ENCODE data around the gene CCDC157.

CCDC157 gene

GRCh38 chr22:30416837-30417236 lies 60.0 kb downstream of the CCDC157 start:
- DNase-seq = no peak

- DNase-seq = peak in 1 of 2 experiments; percentile 22
Observed at GRCh38 chr22:30420347-30421125, 63.7 kb downstream of the CCDC157 start.

- peak in 1 of 2 experiments; percentile 21 for DNase-seq
Observed at GRCh38 chr22:30421695-30422480, 65.1 kb downstream of the CCDC157 start.

- peak; percentile 59 to 71 for DNase-seq
Observed at GRCh38 chr22:30422481-30423300, 65.9 kb downstream of the CCDC157 start.

DNA sequence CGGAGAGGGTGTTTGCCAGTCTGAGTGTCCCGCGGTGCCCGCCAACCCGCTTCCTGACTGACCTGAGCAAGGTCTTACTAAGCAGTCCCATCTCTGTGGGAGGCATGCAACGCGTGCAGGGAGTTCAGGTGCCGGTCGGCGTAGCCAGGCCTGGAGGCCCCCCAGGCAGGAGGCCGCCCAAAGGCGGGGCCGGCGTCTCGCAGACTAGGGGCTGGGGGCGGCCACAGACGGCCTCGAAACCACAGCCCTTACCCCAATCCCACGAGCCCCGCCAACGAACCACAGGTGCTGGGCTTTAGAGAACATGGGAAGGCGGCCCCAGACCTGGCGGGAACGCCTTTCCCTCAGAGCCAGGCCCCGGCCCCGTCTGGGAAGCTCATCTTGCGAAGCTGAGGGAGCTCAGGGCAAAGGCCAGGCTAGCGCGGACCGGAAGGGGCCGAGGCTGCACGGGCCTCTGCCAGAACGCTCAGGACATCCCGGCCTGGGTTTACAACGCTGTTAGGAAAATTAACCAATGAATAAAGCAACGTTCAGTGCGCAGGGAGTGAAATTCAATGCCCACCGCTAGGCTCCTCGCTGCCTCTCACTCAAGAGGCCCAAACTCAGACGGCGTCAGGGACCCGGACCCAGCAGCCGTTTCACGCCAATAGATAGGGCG lies 66.6 kb downstream of the CCDC157 start:
- DNase-seq = peak; percentile 76 to 82

- peak; percentile 98 to 99 for DNase-seq
Observed at GRCh38 chr22:30423959-30424533, 67.2 kb downstream of the CCDC157 start.

DNA sequence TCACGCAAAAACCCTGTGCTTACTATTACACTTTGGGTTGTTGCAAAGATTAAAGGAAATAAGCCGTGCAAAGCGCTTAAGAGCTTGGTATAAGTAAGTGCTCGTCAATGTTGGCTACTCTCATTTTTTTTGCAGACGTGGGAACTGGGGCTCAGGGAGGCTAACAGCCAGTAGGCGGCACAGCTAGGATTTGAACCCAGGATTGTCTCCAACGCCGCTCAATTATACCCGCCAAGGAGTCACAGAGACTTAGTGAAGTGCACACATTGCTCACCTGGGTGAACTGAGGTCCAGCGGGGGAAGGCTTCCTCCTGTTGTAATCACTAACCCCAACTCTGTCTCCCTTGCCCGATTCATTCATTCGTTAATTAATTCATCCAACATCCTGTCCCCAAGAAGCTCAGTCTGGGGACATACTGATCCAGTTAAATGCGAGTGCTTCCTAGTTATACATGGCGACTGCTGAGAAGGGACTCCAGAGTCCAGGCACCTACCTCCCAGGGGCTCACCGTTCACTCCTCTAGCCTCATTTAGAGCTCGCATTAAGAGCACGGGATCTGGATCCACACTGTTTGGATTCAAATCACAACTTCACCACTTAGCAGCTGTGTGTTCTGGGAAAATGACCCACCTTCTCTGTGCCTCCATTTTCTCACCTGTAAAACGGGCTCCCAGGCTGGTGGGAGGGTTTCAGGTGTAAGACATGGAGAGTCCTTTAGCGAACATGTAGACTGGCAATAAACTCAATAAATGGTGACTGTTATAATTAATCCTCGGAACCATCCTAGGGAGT lies 67.9 kb downstream of the CCDC157 start:
- DNase-seq = peak in 1 of 2 experiments; percentile 46

- no peak for DNase-seq
Observed at GRCh38 chr22:30425327-30425615, 68.5 kb downstream of the CCDC157 start.

DNA sequence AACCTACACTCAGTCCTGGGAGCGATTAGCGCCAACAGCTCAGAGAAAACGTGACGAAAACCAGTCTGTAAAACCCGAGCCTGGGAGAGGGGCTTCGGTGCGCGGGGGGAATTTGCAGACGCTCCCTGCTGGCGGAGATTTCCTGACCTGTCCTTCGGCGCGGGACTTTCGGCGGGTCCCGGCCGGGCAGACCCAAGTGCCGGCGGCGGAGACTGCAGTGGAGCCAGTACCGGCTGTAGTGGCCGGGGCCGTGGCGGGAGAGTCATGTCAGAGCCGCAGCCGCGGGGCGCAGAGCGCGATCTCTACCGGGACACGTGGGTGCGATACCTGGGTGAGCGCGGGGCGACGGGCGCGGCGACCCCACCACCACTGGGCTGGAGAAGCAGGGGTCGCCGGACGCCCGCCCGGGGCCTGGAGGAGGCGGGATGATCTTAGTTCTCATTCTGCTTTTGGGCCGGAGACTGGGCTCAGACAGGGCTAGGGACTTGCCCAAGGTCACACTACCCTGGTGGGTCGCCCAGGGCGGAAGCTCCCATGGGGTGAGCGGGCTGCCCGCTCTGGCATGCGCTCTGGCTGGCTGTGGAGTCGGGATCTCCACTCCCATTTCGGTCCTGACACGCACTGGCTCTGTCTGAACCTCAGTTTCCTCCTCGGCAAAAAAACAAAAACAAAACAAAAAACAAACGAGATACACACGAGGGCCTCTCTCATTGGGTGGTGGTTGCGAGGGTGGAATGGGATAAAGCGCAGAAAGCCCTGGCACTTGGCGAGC lies 69.0 kb downstream of the CCDC157 start, which contains the start of gene MTFP1:
MTFP1 (plus strand) TSS at position 153 of the 772 bp plus-strand sequence; CDS start at position 265, 112 bp downstream.
- peak; percentile 57 to 64 for DNase-seq
